Skeletal muscle satellite cell (primary cell): ENCODE measurements around the gene TUBB6. TPM values are rescaled to one million over a fixed set of nuclear protein-coding genes. Genes with fewer than 3 reads are reported as not detected.

Experiments used
- H3K27me3 ChIP-seq: 2 replicates; pipeline ENCODE4 v1.7.0; 2013; ENCODE audit warnings: low read length; ENCODE audit not compliant: control insufficient read depth, insufficient read depth
- H3K36me3 ChIP-seq: 2 replicates; pipeline ENCODE4 v1.7.0; 2013; ENCODE audit warnings: mild to moderate bottlenecking, control low read depth, low read length; ENCODE audit not compliant: insufficient read depth
- H3K4me1 ChIP-seq: 2 replicates; pipeline ENCODE4 v1.7.0; 2013; ENCODE audit warnings: low read length; ENCODE audit not compliant: control insufficient read depth, insufficient read depth
- H3K4me2 ChIP-seq: 2 replicates; pipeline ENCODE4 v1.7.0; 2013; ENCODE audit warnings: mild to moderate bottlenecking, low read length
- H3K4me3 ChIP-seq: 2 replicates; pipeline ENCODE4 v1.7.0; 2013; ENCODE audit warnings: low read length
- H3K9ac ChIP-seq: 2 replicates; pipeline ENCODE4 v1.7.0; 2013; ENCODE audit warnings: mild to moderate bottlenecking, low read depth, low read length, moderate library complexity
- H3K9me3 ChIP-seq: replicated peaks from 2 replicates; pipeline ENCODE4 v1.7.0; 2013; ENCODE audit warnings: mild to moderate bottlenecking, control low read depth, low read length
- small RNA-seq: library from RNA; depleted of rRNA; stranded (forward); fragments of <200 nt; gene quantifications from one replicate; pipeline ENCODE3, GENCODE V24; 2012

The TUBB6 gene

DNA sequence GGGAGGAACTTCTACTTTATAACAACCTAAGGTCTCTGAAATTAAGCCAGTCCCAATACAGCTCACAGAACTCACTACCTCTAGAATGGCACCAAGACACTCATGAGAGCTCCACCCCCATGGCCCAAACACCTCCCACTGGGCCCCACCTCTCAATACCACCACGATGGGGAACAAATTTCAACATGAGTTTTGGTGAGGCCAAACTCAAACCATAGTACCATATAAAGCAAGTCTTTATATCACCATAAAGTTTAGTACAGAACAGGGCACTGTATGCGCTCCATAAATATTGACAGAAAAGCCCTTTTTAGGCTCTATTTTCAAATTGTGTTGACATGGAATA is 65.7 kb downstream of the TUBB6 start:
- Histone ChIP-seq H3K4me1 (peaks cover 10% of the 10 kb centered on the region), H3K27me3 (no peaks in the 10 kb centered on the region), H3K4me3 (no peak overlapping the region), H3K9ac (no peak overlapping the region), H3K9me3 (no peaks in the 10 kb centered on the region), H3K36me3 (peaks cover 7% of the 10 kb centered on the region), H3K4me2 (peak overlapping the region; percentile 2)

GRCh38 chr18:12374401-12374800 is 66.4 kb downstream of the TUBB6 start:
- peaks cover 4% of the 10 kb centered on the region for H3K36me3 ChIP-seq
- peaks cover 10% of the 10 kb centered on the region for H3K4me1 ChIP-seq
- H3K9ac ChIP-seq = no peak overlapping the region
- H3K27me3 ChIP-seq = no peaks in the 10 kb centered on the region
- H3K4me3 ChIP-seq = no peak overlapping the region
- H3K9me3 ChIP-seq = no peaks in the 10 kb centered on the region
- H3K4me2 ChIP-seq = no peak overlapping the region

Small RNA genes within 50 kb of the gene (small RNA-seq; reads per million reads assigned to genes)
- not detected for gene RNU6-170P
